ENCODE data around the gene SAMD4A.
A peak's percentile ranks its signal among the peaks of the same experiment; 100 is the strongest.
"Not testable (repeated sequence)": the region's sequence is repeated elsewhere in the genome, so short reads cannot be mapped to it uniquely, and the experiment has no call there.

The SAMD4A gene

GRCh38 chr14:54728700-54729527, 162.0 kb downstream of the SAMD4A start:
- no peak for DNase-seq
- peaks cover 47% of the 10 kb centered on the region for H3K4me1 Mint-ChIP-seq (ENCODE audit: low read depth)
- peak overlapping the region; percentile 87 for H3K27ac Mint-ChIP-seq
- no peak overlapping the region for H3K4me3 Mint-ChIP-seq
- H3K36me3 Mint-ChIP-seq (ENCODE audit: low read depth), result no peaks in the 10 kb centered on the region
- peaks cover 6% of the 10 kb centered on the region for H3K27me3 Mint-ChIP-seq
- no peaks in the 10 kb centered on the region for H3K9me3 Mint-ChIP-seq

GRCh38 chr14:54730156-54730961, 163.4 kb downstream of the SAMD4A start:
- DNase-seq, result peak; percentile 51
- Mint-ChIP-seq H3K4me3 (peak overlapping the region; percentile 49), H3K36me3 (ENCODE audit: low read depth) (no peaks in the 10 kb centered on the region), H3K9me3 (no peaks in the 10 kb centered on the region), H3K27me3 (no peaks in the 10 kb centered on the region), H3K4me1 (ENCODE audit: low read depth) (peaks cover 49% of the 10 kb centered on the region), H3K27ac (peak overlapping the region; percentile 87)

GRCh38 chr14:54734966-54735365, 168.0 kb downstream of the SAMD4A start:
- no peak overlapping the region for H3K4me3 Mint-ChIP-seq
- no peak for DNase-seq
- H3K36me3 Mint-ChIP-seq (ENCODE audit: low read depth), result peaks cover 2% of the 10 kb centered on the region
- H3K27ac Mint-ChIP-seq, result no peak overlapping the region
- H3K9me3 Mint-ChIP-seq, result no peaks in the 10 kb centered on the region
- no peaks in the 10 kb centered on the region for H3K27me3 Mint-ChIP-seq
- H3K4me1 Mint-ChIP-seq (ENCODE audit: low read depth), result peaks cover 51% of the 10 kb centered on the region

- Mint-ChIP-seq H3K27me3 (no peaks in the 10 kb centered on the region), H3K4me3 (no peak overlapping the region), H3K36me3 (ENCODE audit: low read depth) (peaks cover 3% of the 10 kb centered on the region), H3K4me1 (ENCODE audit: low read depth) (peaks cover 47% of the 10 kb centered on the region), H3K9me3 (no peaks in the 10 kb centered on the region), H3K27ac (no peak overlapping the region)
- DNase-seq, result no peak
Measured at GRCh38 chr14:54735424-54735823, 168.5 kb downstream of the SAMD4A start.

GRCh38 chr14:54737132-54737711, 170.3 kb downstream of the SAMD4A start:
- Mint-ChIP-seq H3K4me1 (ENCODE audit: low read depth) (peaks cover 51% of the 10 kb centered on the region), H3K4me3 (peak overlapping the region; percentile 25), H3K36me3 (ENCODE audit: low read depth) (peaks cover 3% of the 10 kb centered on the region)

GRCh38 chr14:54738009-54738408, 171.1 kb downstream of the SAMD4A start:
- Mint-ChIP-seq H3K27me3 (no peaks in the 10 kb centered on the region), H3K4me3 (no peak overlapping the region), H3K36me3 (ENCODE audit: low read depth) (peaks cover 3% of the 10 kb centered on the region), H3K27ac (peak overlapping the region; percentile 85), H3K4me1 (ENCODE audit: low read depth) (peaks cover 56% of the 10 kb centered on the region), H3K9me3 (no peaks in the 10 kb centered on the region)
- DNase-seq, result no peak

More at GRCh38 chr14:54737132-54737711, 170.3 kb downstream of the SAMD4A start:
- H3K9me3 Mint-ChIP-seq, result no peaks in the 10 kb centered on the region
- H3K27me3 Mint-ChIP-seq, result no peaks in the 10 kb centered on the region
- DNase-seq, result peak; percentile 45
- peak overlapping the region; percentile 85 for H3K27ac Mint-ChIP-seq

- H3K4me1 Mint-ChIP-seq (ENCODE audit: low read depth), result peaks cover 58% of the 10 kb centered on the region
- H3K27ac Mint-ChIP-seq, result no peak overlapping the region
- no peak overlapping the region for H3K4me3 Mint-ChIP-seq
- H3K27me3 Mint-ChIP-seq, result no peaks in the 10 kb centered on the region
- H3K36me3 Mint-ChIP-seq (ENCODE audit: low read depth), result peaks cover 3% of the 10 kb centered on the region
- no peaks in the 10 kb centered on the region for H3K9me3 Mint-ChIP-seq
- DNase-seq, result no peak
Measured at GRCh38 chr14:54739514-54739913, 172.6 kb downstream of the SAMD4A start.

GRCh38 chr14:54742492-54743350, 175.8 kb downstream of the SAMD4A start:
- H3K4me3 Mint-ChIP-seq, result no peak overlapping the region
- H3K27ac Mint-ChIP-seq, result peak overlapping the region; percentile 39
- peaks cover 3% of the 10 kb centered on the region for H3K36me3 Mint-ChIP-seq (ENCODE audit: low read depth)
- no peak for DNase-seq
- H3K9me3 Mint-ChIP-seq, result no peaks in the 10 kb centered on the region
- H3K4me1 Mint-ChIP-seq (ENCODE audit: low read depth), result peaks cover 47% of the 10 kb centered on the region
- H3K27me3 Mint-ChIP-seq, result no peaks in the 10 kb centered on the region

- no peaks in the 10 kb centered on the region for H3K9me3 Mint-ChIP-seq
- no peak overlapping the region for H3K4me3 Mint-ChIP-seq
- H3K27ac Mint-ChIP-seq, result no peak overlapping the region
- no peaks in the 10 kb centered on the region for H3K27me3 Mint-ChIP-seq
- no peak for DNase-seq
- H3K4me1 Mint-ChIP-seq (ENCODE audit: low read depth), result peaks cover 40% of the 10 kb centered on the region
- peaks cover 3% of the 10 kb centered on the region for H3K36me3 Mint-ChIP-seq (ENCODE audit: low read depth)
Measured at GRCh38 chr14:54743382-54743781, 176.5 kb downstream of the SAMD4A start.

- DNase-seq, result no peak
- peaks cover 34% of the 10 kb centered on the region for H3K4me1 Mint-ChIP-seq (ENCODE audit: low read depth)
- H3K27ac Mint-ChIP-seq, result no peak overlapping the region
- H3K36me3 Mint-ChIP-seq (ENCODE audit: low read depth), result no peaks in the 10 kb centered on the region
- H3K4me3 Mint-ChIP-seq, result no peak overlapping the region
- no peaks in the 10 kb centered on the region for H3K9me3 Mint-ChIP-seq
- H3K27me3 Mint-ChIP-seq, result no peaks in the 10 kb centered on the region
Measured at GRCh38 chr14:54746019-54746418, 179.1 kb downstream of the SAMD4A start.

GRCh38 chr14:54747616-54748015, 180.7 kb downstream of the SAMD4A start:
- H3K27me3 Mint-ChIP-seq, result no peaks in the 10 kb centered on the region
- H3K4me3 Mint-ChIP-seq, result no peak overlapping the region
- H3K4me1 Mint-ChIP-seq (ENCODE audit: low read depth), result peaks cover 18% of the 10 kb centered on the region
- H3K9me3 Mint-ChIP-seq, result no peaks in the 10 kb centered on the region
- H3K36me3 Mint-ChIP-seq (ENCODE audit: low read depth), result peaks cover 3% of the 10 kb centered on the region
- no peak overlapping the region for H3K27ac Mint-ChIP-seq
- no peak for DNase-seq

- H3K27ac Mint-ChIP-seq, result no peak overlapping the region
- peaks cover 3% of the 10 kb centered on the region for H3K36me3 Mint-ChIP-seq (ENCODE audit: low read depth)
- H3K4me1 Mint-ChIP-seq (ENCODE audit: low read depth), result peaks cover 3% of the 10 kb centered on the region
- H3K9me3 Mint-ChIP-seq, result no peaks in the 10 kb centered on the region
- no peaks in the 10 kb centered on the region for H3K27me3 Mint-ChIP-seq
- DNase-seq, result no peak
- H3K4me3 Mint-ChIP-seq, result no peak overlapping the region
Measured at GRCh38 chr14:54749180-54749579, 182.3 kb downstream of the SAMD4A start.

- Mint-ChIP-seq H3K4me1 (ENCODE audit: low read depth) (peaks cover 2% of the 10 kb centered on the region), H3K27ac (no peak overlapping the region), H3K27me3 (no peaks in the 10 kb centered on the region), H3K4me3 (no peak overlapping the region), H3K36me3 (ENCODE audit: low read depth) (peaks cover 3% of the 10 kb centered on the region), H3K9me3 (no peaks in the 10 kb centered on the region)
- DNase-seq, result no peak
Measured at GRCh38 chr14:54749727-54750126, 182.8 kb downstream of the SAMD4A start.

GRCh38 chr14:54752611-54753010, 185.7 kb downstream of the SAMD4A start:
- not testable (repeated sequence) for DNase-seq; H3K36me3 Mint-ChIP-seq (ENCODE audit: low read depth); H3K4me3 Mint-ChIP-seq; H3K4me1 Mint-ChIP-seq (ENCODE audit: low read depth); H3K27ac Mint-ChIP-seq; H3K27me3 Mint-ChIP-seq; H3K9me3 Mint-ChIP-seq

All from activated T-cell treated with anti-CD3 and anti-CD28 coated beads, Interleukin-2, amount 50 U/mL, for 24 hours (primary cell).